ENCODE measurements around the gene RFWD3. TPM values are rescaled to one million over a fixed set of nuclear protein-coding genes. Genes with fewer than 3 reads are reported as not detected.
A peak's percentile ranks its signal among the peaks of the same experiment; 100 is the strongest.

The RFWD3 gene
- polyA plus RNA-seq, 3 donors: 28.8 to 31.6 (median 29.1) TPM

DNA sequence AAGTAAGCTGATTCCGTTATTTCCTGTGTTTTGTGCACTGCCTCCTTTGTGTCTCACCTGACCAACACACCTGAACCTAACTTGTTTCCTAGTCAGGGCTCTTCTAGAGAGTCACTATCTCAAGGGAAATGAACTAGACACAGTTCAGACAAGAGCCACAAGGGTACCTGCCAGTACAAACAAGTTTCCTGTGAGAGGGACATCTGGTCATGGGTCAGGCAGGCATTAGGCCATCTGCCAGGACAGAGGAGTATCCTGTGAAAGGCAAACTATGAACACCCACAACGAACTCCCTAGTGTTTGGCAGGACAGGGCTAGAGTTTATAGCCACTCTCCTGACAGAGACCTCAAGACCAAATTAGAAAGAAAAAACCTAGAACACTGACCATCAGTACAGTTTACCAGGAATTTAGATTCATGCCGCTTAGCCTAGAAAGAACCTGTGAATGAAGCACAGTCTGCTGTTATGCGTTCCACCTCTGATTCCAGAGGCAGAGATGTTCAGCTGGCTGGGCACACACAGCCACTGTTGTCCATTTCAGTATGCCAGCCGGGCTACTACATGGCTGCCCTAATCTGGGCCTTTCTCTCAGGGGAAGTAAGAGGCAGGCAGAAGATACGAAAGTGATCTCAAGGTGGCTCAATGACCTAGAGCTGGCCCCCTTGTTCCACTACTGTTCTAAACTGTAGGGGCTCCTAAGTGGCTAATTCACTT is 39.0 kb downstream of the RFWD3 start:
- no peak for DNase-seq (ENCODE audit: extremely low read depth in 1 of 11, low read depth in 9 of 11, low spot score in 4 of 11)

- DNase-seq (ENCODE audit: extremely low read depth in 1 of 11, low read depth in 9 of 11, low spot score in 4 of 11): no peak
Measured at GRCh38 chr16:74626741-74627416, 39.8 kb downstream of the RFWD3 start.

DNA sequence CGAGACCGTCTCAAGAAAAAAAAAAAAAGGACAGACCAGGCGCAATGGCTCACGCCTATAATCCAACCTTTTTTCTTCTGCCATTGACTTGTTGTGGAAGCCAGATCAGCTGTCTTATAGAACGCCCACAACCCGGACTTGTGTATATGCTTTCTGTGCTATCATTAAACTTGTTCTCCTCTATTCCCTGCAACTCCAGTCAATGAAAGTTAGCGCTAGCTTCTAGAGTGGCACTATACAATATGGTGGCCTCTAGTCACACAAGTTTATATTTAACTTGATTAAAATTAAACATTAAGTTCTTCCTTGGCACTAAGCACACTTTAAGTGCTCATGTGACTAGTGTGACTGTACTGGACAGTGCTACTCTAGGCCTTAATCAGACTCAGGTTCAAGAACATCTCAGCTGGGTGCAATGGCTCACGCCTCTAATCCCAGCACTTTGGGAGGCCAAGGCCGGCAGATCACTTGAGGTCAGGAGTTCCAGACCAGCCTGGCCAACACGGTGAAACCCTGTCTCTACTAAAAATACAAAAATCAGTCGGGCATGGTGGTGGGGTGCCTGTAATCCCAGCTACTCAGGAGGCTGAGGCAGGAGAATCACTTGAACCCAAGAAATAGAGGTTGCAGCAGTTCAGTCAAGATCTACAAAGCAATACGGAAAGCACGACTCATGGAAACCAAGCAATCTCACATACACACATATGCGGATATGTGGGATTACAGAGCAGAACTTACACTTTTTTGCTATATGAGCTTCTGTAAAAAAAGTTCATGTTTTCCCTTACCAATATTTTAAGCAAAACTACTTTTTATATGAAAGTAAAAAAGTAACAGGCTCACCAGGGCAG is 41.0 kb downstream of the RFWD3 start:
- DNase-seq (ENCODE audit: extremely low read depth in 1 of 11, low read depth in 9 of 11, low spot score in 4 of 11): no peak

GRCh38 chr16:74623839-74624235 is 42.8 kb downstream of the RFWD3 start:
- DNase-seq (ENCODE audit: extremely low read depth in 1 of 11, low read depth in 9 of 11, low spot score in 4 of 11): no peak

DNA sequence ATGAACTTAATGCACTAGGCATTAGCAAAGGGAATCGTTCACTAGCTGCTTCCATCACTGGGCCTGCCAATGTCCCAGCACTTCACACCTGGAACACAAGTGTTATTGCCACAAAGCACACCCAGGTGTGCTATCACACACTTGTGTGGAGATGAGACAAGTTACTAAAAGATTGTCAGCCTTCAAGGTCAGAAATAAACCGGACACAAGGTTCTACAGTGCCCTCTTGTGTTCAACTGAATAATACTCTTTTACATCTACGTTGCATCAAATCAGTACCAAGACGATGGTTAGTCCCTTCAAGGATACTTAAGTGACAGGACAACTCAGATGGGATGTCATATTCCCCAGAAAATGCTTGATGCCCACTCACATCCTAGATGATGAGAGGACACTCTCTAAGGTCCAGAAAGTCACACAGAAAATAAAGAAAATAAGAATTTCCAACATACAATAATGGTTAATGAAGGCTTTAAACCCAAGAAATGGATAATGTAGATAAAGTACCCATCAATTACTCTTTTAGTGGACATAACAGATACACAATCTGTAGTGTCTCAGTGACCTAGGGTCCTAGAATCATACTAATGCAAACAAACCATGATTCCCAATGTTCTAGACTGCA is 43.4 kb downstream of the RFWD3 start:
- peak in 2 of 11 donors; percentile 45 to 51 for DNase-seq (ENCODE audit: extremely low read depth in 1 of 11, low read depth in 9 of 11, low spot score in 4 of 11)

DNA sequence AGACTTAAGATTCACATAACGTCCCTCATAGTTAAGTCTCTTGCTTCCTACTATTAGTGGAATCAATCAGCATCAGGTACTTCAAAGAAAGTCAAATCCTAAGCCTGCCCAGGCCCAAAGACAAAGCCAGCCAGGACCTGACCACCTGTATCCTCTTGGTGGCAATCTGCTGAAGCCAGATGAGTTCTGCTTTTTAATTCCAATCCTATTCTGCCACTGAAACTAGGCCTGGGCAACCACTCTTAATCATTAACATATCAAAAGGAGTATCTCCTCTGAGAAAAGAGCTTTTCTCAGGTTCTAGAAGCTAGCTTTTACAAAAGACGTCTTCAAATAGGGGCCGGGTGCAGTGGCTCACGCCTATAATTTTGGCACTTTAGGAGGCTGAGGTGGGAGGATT is 44.7 kb downstream of the RFWD3 start:
- DNase-seq (ENCODE audit: extremely low read depth in 1 of 11, low read depth in 9 of 11, low spot score in 4 of 11): no peak

DNA sequence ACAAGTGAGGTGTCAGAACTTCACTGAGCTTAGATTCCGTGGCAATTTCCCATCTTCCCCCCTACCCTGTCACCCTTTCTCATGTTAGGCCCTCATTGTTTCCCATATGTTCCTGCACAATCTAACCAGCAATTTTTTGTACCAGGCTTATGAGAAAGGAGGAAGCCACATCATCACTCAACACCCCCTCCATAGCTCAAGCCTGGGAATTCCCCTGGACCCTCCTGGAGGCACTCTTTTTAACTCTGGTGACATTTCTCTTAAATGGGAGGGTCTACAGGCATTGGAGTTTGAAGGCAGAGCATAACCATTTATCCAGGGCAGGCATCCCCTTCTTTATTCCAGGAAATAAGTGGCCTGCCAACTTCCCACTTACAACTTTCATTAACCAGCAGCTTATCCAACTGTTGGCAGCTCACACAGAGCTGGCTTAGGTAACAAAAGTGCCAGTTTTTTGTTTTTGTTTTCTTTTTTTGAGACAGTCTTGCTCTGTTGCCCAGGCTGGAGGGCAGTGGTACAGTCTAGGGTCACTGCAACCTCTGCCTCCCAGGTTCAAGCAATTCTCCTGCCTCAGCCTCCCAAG is 49.4 kb downstream of the RFWD3 start:
- no peak for DNase-seq (ENCODE audit: extremely low read depth in 1 of 11, low read depth in 9 of 11, low spot score in 4 of 11)

DNA sequence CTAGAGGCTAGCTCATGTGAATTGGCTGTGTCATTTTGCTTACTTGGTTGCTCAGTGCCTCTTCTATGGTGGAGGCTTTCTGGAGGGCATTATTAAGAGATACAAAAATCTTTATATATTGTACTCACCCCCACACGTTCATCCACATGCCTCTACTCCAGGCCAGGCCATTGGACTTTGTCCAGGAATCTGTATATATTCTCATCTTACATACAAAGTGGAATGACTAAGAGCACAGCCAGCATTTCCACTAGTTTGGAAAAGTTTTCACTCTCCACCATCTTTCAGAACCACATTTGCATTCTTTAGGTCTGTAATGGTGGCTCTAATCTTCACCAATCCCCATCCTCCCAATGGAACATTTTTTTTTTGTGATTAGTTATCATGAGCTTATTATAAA is 55.0 kb downstream of the RFWD3 start:
- DNase-seq (ENCODE audit: extremely low read depth in 1 of 11, low read depth in 9 of 11, low spot score in 4 of 11): no peak

DNA sequence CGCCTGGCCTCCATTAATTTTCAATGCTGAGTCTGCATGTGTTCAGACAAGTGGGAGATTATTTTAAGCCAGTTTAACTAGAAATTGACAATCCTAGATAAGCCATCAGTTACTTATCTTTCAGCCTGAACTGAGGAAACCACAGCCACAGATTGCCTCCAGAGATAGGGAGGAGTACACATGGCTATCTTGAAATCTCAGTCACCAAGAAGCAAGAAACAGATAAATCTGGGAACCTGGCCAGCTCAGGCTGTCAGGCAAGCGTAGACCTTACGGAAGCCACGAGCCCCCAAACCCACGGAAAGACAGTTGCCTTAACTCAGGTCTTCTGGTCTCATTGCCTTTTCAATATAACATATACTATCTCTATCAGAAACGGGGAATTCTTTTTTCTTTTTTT is 57.7 kb downstream of the RFWD3 start:
- no peak for DNase-seq (ENCODE audit: extremely low read depth in 1 of 11, low read depth in 9 of 11, low spot score in 4 of 11)

- no peak for DNase-seq (ENCODE audit: extremely low read depth in 1 of 11, low read depth in 9 of 11, low spot score in 4 of 11)
Measured at GRCh38 chr16:74608381-74608780, 58.3 kb downstream of the RFWD3 start.

DNA sequence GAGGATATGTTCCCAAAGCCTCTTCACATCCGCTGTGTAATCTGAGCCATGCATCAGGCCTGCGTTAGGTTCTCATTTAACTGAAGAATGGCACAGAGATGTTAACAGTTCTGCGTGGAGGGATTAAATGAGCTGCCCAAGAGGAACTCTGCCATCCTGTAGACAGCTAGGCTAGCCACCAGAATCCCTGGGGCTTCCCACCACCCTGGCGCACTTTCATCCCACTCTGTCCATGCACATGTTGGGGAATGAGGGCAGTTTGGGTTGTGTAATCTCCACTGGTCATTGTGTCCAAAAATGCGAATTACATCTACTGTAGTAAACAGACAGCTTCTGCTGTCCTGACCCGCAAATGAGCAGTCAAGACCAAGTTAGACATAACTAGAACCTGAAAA is 58.7 kb downstream of the RFWD3 start:
- DNase-seq (ENCODE audit: extremely low read depth in 1 of 11, low read depth in 9 of 11, low spot score in 4 of 11): no peak

- peak in 1 of 11 donors; percentile 64 for DNase-seq (ENCODE audit: extremely low read depth in 1 of 11, low read depth in 9 of 11, low spot score in 4 of 11)
Measured at GRCh38 chr16:74607310-74607961, 59.2 kb downstream of the RFWD3 start.

GRCh38 chr16:74606521-74607309 is 60.0 kb downstream of the RFWD3 start, which contains the start of gene GLG1:
GLG1 (minus strand) TSS chr16:74607114; CDS start chr16:74607094, 20 bp downstream.
- DNase-seq (ENCODE audit: extremely low read depth in 1 of 11, low read depth in 9 of 11, low spot score in 4 of 11): peak; percentile 80 to 91 (median 89)

DNA sequence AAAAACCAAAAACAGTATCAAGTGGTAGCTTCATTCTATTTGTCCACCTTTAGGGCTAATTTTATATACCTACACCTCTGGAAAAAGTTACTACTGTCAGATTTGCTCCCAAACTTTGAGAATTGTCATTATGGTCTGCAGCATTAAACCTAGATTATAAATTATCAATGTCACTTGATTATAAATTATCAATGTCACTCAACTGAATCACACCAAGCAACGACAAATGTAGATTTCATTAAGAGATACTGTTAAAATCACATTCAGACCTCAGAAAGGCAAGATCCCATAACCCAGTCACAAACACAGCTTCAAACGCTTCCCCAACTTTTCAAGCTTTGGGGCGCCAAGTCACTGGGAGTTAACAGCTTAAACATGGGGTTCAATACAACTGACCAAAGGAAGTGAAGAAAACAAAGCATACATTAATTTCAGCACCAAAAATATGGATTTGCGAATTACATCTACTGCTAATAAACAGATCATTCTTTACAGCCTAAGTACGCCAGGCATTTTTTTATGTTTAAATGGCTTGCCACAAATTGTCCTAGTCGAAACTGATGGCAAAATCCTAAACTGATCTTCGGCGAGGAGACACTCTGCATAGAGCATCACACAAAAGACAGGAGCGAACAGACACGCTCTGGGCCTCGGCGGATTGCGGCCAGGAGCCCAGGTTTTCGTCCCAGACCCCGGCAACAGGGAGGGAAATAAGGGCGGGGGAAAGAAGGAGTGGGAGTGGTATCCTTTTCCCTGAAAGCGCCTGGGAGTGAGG is 60.7 kb downstream of the RFWD3 start:
- DNase-seq (ENCODE audit: extremely low read depth in 1 of 11, low read depth in 9 of 11, low spot score in 4 of 11): peak in 2 of 11 donors; percentile 29 to 33

- no peak for DNase-seq (ENCODE audit: extremely low read depth in 1 of 11, low read depth in 9 of 11, low spot score in 4 of 11)
Measured at GRCh38 chr16:74605332-74605731, 61.3 kb downstream of the RFWD3 start.

DNA sequence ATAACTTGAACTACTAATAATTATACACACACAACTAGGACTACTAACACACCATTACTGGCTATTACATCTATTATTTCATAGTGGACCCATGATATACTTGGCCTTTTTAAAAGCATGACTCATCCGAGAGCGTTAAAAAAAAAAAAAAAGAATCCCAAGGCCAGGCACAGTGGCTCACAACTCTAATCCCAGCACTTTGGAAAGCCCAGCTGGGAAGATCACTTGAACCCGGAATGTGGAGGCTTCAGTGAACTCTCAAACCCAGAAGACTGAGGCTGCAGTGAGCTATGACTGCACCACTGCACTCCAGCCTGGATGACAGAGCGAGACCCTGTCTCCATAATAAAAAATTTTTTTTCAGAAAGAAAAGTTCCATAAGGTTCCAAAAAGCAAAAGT is 62.8 kb downstream of the RFWD3 start:
- DNase-seq (ENCODE audit: extremely low read depth in 1 of 11, low read depth in 9 of 11, low spot score in 4 of 11): no peak

Data from renal cortex interstitium (tissue), 11 donors.